GM23248 (cell line): ENCODE results near the gene PDP2.

ENCODE experiments used
- EZH2 ChIP-seq: fragments of 200-600 bp; sonication (generic); IDR thresholded peaks from 2 replicates; pipeline ENCODE4 v1.6.1; 2018; ENCODE audit warnings: antibody characterized with exemption, mild to moderate bottlenecking; ENCODE audit not compliant: insufficient read depth, poor library complexity, severe bottlenecking
- EZH2phosphoT487 ChIP-seq: fragments of 200-600 bp; sonication (generic); IDR thresholded peaks from 2 replicates; pipeline ENCODE4 v1.6.1; 2018; ENCODE audit warnings: antibody characterized with exemption, moderate library complexity, mild to moderate bottlenecking, low read depth; ENCODE audit not compliant: insufficient read depth

DNA sequence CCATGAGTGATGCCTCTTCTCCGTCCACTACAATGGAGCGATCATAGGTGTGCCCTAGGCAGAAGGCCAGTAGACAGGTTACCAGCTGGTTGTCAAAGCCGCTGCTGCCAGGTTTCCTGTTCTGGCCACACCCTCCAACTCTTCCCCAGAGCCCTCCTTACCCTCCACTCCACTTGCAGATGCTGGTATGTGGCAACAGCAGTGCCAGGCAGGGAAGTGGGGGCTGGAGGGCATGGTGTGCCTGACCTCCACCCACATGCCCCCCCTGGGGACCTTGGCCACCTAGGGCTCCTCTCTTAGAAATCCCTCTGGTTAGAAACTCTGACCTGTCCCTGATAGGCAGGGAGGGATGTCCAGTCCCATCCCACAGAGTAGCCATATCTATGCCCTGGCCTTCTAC is 43.6 kb downstream of the PDP2 start:
- TF ChIP-seq EZH2: no peak
- no peak for TF ChIP-seq EZH2phosphoT487
